ENCODE results near the gene PPWD1. TPM values are rescaled to one million over a fixed set of nuclear protein-coding genes. Genes with fewer than 3 reads are reported as not detected.

The PPWD1 gene
- total and polyA plus RNA-seq, 4 experiments from 2014 or later = 36.4 to 104 (median 74.1) TPM

GRCh38 chr5:65630981-65631380 lies 67.9 kb downstream of the PPWD1 start:
- Histone ChIP-seq H3K4me3 (ENCODE audit: low read length in 2 of 2) (no peak overlapping the region), H3K9me3 (ENCODE audit: control insufficient read depth in 1 of 2, low read length in 2 of 2) (no peaks in the 10 kb centered on the region), H3K27me3 (ENCODE audit: insufficient read depth, low read length) (no peaks in the 10 kb centered on the region), H3K36me3 (ENCODE audit: insufficient read depth, low read length) (peaks cover 10% of the 10 kb centered on the region), H3K4me1 (ENCODE audit: insufficient read depth, low read length) (peaks cover 5% of the 10 kb centered on the region), H3K27ac (ENCODE audit: low read depth, low read length) (no peak overlapping the region)
- intact Hi-C loops (cut with micrococcal nuclease) = no loop called here
- ChIA-PET POLR2A (ENCODE audit: partially characterized antibody) (no interaction called here), CTCF (ENCODE audit: partially characterized antibody) (no interaction called here)
- H3K36me3 Mint-ChIP-seq = peaks cover 12 to 33% of the 10 kb centered on the region in 2 donors
- no peaks in the 10 kb centered on the region for H3K9me3 Mint-ChIP-seq
- peaks cover 12 to 26% (median 18%) of the 10 kb centered on the region in 4 donors for H3K4me1 Mint-ChIP-seq
- peak overlapping the region in 3 of 7 donors; percentile 4 to 24 (median 19) for H3K27ac Mint-ChIP-seq
- no peaks in the 10 kb centered on the region for H3K27me3 Mint-ChIP-seq
- H3K4me3 Mint-ChIP-seq = no peak overlapping the region
- DNase-seq = no peak

Other genes with a start within 250 kb of the PPWD1 start
- gene ADAMTS6, start 81.4 kb upstream of the PPWD1 start, total RNA-seq = 1 to 10 TPM in 1 of 2 experiments, under 1 TPM in 1; 0.89 to 1.8 TPM
- under 1 TPM in 1 of 2 donors, not detected in 1; 0.14 TPM for gene ADAMTS6, start 81.4 kb upstream of the PPWD1 start, polyA plus RNA-seq
- gene CENPK, start 128 bp upstream of the PPWD1 start, total RNA-seq = 10 to 100 TPM; 13.6 to 15.4 TPM
- 10 to 100 TPM in 1 of 2 donors, 1 to 10 TPM in 1; 6.7 to 30.7 TPM for gene CENPK, start 128 bp upstream of the PPWD1 start, polyA plus RNA-seq
- gene TRIM23, start 61.0 kb downstream of the PPWD1 start, total RNA-seq = 10 to 100 TPM; 22.3 to 25.4 TPM
- gene TRIM23, start 61.0 kb downstream of the PPWD1 start, polyA plus RNA-seq = 10 to 100 TPM; 10.2 to 12.1 TPM
- 1 to 10 TPM; 6.1 to 7.4 TPM for gene SHLD3, start 61.7 kb downstream of the PPWD1 start, total RNA-seq
- 1 to 10 TPM; 4.9 to 9.8 TPM for gene SHLD3, start 61.7 kb downstream of the PPWD1 start, polyA plus RNA-seq
- 10 to 100 TPM; 20.9 TPM for gene TRAPPC13, start 61.7 kb downstream of the PPWD1 start, total RNA-seq
- gene TRAPPC13, start 61.7 kb downstream of the PPWD1 start, polyA plus RNA-seq = 10 to 100 TPM; 16.4 to 21.4 TPM
- gene SGTB, start 158.8 kb downstream of the PPWD1 start, total RNA-seq = 10 to 100 TPM; 42.6 to 46.5 TPM
- 10 to 100 TPM in 1 of 2 donors, 1 to 10 TPM in 1; 9.3 to 22.3 TPM for gene SGTB, start 158.8 kb downstream of the PPWD1 start, polyA plus RNA-seq
- 1 to 10 TPM; 2.3 to 2.4 TPM for gene NLN, start 158.9 kb downstream of the PPWD1 start, total RNA-seq
- gene NLN, start 158.9 kb downstream of the PPWD1 start, polyA plus RNA-seq = 1 to 10 TPM; 2.9 to 3.5 TPM